Measurements from ENCODE around the gene FAM168A.

FAM168A gene

GRCh38 chr11:73379189-73379880 is 218.6 kb downstream of the FAM168A start:
- DNase-seq (ENCODE audit: low read depth in 1 of 2, low spot score in 1 of 2) = no peak

- peak; percentile 17 to 35 for DNase-seq (ENCODE audit: low read depth in 1 of 2, low spot score in 1 of 2)
Measured at GRCh38 chr11:73376803-73377629, 220.9 kb downstream of the FAM168A start.

GRCh38 chr11:73376160-73376802 is 221.6 kb downstream of the FAM168A start, which contains the start of gene RELT:
Gene RELT (plus strand): TSS chr11:73376399. CDS start chr11:73389137, 12,738 bp downstream.
- DNase-seq (ENCODE audit: low read depth in 1 of 2, low spot score in 1 of 2) = peak; percentile 89 to 96

DNA sequence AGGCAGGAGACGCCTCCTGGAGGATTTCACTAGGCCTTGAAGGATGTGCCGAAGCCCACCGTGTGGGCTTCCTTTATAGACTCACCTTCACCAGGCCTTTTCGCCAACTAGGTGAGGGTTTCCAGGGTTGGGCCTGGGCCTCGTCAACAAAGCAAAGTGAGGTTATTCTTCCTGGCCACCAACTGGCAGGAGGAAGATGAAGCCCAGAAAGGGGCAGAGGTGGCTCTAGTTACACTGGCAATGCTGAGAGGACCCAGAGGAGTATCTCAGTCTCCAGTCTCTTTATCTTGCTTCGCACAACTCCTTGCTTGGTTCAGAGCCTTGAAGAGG is 222.1 kb downstream of the FAM168A start:
- no peak for DNase-seq (ENCODE audit: low read depth in 1 of 2, low spot score in 1 of 2)

GRCh38 chr11:73374151-73374550 is 223.8 kb downstream of the FAM168A start:
- no peak for DNase-seq (ENCODE audit: low read depth in 1 of 2, low spot score in 1 of 2)

- DNase-seq (ENCODE audit: low read depth in 1 of 2, low spot score in 1 of 2) = no peak
Measured at GRCh38 chr11:73372375-73372993, 225.4 kb downstream of the FAM168A start.

- no peak for DNase-seq (ENCODE audit: low read depth in 1 of 2, low spot score in 1 of 2)
Measured at GRCh38 chr11:73367482-73368024, 230.4 kb downstream of the FAM168A start.

- no peak for DNase-seq (ENCODE audit: low read depth in 1 of 2, low spot score in 1 of 2)
Measured at GRCh38 chr11:73366953-73367352, 231.0 kb downstream of the FAM168A start.

DNA sequence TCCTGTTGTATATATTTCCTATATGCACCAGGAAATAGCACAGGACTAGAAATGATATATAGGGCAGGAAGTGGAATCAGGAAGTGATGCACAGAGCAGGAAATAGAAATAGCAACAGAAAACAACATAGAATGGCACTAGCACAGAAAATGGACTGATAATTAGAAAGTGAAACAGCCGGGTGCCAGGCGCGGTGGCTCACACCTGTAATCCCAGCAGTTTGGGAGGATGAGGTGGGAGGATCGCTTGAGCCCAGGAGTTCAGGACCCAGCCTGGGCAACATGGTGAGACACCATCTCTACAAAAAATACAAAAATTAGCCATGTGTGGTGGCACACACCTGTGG is 231.7 kb downstream of the FAM168A start:
- DNase-seq (ENCODE audit: low read depth in 1 of 2, low spot score in 1 of 2) = no peak

- DNase-seq (ENCODE audit: low read depth in 1 of 2, low spot score in 1 of 2) = no peak
Measured at GRCh38 chr11:73365352-73366264, 232.3 kb downstream of the FAM168A start.

DNA sequence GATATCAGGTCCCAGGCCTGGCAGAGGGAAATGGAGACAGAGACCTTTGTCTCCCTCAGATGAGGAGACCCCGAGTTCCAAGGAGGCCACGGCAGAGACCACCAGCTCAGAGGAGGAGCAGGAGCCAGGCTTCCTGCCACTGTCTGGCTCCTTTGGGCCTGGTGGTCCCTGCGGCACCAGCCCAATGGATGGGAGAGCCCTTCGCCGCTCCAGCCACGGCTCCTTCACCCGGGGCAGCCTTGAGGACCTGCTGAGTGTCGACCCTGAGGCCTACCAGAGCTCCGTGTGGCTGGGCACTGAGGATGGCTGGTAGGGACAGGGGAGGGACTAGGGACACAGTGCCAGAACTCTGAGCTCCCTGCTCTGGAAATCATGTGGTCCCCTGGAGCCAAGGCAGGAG is 234.8 kb downstream of the FAM168A start:
- no peak for DNase-seq (ENCODE audit: low read depth in 1 of 2, low spot score in 1 of 2)

DNA sequence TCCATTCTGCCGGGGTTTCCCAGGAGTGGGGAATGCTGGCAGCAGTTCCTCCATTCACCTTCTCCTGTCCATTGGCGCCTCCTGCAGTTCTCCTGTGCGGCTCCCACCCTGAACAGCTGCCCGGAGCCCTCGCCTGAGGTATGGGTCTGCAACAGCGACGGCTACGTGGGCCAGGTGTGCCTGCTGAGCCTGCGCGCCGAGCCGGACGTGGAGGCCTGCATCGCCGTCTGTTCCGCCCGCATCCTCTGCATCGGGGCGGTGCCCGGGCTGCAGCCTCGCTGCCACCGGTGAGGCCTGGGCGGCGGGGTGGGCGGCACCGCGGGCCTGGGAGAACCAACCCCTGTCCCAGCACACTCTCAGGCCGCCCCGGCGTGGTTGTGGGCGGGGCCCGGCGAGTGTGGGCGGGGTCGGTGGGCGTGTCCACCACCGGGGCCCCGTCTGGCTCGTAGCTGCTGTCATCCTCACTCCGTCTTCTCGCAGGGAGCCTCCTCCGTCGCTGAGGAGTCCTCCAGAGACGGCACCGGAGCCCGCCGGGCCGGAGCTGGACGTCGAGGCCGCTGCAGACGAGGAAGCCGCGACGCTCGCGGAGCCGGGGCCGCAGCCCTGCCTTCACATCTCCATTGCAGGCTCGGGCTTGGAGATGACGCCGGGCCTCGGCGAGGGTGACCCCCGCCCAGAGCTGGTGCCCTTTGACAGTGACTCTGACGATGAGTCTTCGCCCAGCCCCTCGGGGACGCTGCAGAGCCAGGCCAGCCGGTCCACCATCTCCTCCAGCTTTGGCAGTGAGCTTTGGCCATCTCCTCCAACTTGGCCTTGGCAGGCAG is 235.7 kb downstream of the FAM168A start:
- no peak for DNase-seq (ENCODE audit: low read depth in 1 of 2, low spot score in 1 of 2)

GRCh38 chr11:73360743-73361369 is 237.1 kb downstream of the FAM168A start:
- DNase-seq (ENCODE audit: low read depth in 1 of 2, low spot score in 1 of 2) = no peak

DNA sequence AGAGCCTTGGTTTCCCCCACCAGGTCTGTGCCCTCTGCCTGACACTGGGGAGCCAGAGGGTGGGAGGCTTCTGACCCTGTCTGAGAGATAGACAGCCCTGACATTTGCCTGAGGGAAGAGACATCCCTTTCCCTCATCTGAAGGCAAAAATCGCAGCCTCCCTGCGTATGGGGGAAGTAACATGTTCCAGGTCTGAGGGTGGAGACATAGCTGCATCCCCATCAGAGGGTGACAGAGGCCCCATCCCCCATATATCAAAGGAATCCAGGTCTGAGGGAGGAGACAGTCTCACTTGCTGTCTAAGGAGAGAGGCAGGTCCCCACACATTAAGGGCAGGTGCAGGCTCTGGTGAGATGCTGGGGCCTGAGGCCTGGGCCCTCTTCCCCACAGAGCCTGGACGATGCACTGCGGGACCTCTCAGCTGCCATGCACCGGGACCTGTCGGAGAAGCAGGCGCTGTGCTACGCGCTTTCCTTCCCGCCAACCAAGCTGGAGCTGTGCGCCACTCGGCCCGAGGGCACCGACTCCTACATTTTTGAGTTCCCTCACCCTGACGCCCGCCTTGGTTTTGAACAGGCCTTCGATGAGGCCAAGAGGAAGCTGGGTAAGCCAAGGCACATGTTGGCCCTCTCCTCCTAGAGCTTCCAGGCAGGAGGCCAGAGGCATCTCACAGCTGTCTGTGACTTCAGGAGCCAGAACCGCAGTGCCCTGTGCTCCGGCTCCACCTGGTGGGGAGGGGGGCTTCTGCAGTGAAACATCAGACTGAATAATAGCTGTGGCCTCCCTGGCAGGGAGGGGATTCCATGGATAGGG is 237.8 kb downstream of the FAM168A start:
- peak in 1 of 2 donors; percentile 25 for DNase-seq (ENCODE audit: low read depth in 1 of 2, low spot score in 1 of 2)

DNA sequence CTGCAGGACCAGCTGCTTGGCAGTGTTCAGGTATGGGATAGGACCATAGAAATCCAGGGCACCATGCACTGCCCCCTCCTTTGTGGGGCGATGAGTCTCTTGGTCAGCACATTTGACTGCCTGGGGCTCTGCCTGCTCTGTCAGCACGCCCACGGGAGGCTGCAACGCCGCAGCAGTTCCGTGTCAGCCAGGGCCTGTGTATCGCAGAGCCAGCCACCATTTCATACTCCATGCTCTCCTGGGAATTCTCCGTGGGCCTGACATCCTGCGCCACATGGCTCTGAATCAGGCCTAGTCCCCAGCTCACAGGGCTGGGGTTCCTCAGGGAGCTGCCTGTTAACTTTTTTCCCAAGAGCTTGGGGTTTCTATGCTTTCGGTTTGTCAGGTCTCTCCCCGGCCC is 238.6 kb downstream of the FAM168A start:
- DNase-seq (ENCODE audit: low read depth in 1 of 2, low spot score in 1 of 2) = no peak

- DNase-seq (ENCODE audit: low read depth in 1 of 2, low spot score in 1 of 2) = no peak
Measured at GRCh38 chr11:73358071-73358470, 239.8 kb downstream of the FAM168A start.

GRCh38 chr11:73356979-73357860 is 240.7 kb downstream of the FAM168A start:
- no peak for DNase-seq (ENCODE audit: low read depth in 1 of 2, low spot score in 1 of 2)

Data from stimulated activated CD4-positive, alpha-beta T cell treated with anti-CD3 and anti-CD28 coated beads, Interleukin-15, amount 100 ng/mL, for 1 hour (primary cell).